GM21367 (cell line): Measurements from ENCODE around the gene ASB16.
A peak's percentile ranks its signal among the peaks of the same experiment; 100 is the strongest.

ENCODE experiments used
- ATAC-seq: cut with Tn5 transposase; IDR thresholded peaks from one replicate; pipeline ENCODE4 v1.9.1; 2021; ENCODE audit not compliant: unreplicated experiment

The ASB16 gene

DNA sequence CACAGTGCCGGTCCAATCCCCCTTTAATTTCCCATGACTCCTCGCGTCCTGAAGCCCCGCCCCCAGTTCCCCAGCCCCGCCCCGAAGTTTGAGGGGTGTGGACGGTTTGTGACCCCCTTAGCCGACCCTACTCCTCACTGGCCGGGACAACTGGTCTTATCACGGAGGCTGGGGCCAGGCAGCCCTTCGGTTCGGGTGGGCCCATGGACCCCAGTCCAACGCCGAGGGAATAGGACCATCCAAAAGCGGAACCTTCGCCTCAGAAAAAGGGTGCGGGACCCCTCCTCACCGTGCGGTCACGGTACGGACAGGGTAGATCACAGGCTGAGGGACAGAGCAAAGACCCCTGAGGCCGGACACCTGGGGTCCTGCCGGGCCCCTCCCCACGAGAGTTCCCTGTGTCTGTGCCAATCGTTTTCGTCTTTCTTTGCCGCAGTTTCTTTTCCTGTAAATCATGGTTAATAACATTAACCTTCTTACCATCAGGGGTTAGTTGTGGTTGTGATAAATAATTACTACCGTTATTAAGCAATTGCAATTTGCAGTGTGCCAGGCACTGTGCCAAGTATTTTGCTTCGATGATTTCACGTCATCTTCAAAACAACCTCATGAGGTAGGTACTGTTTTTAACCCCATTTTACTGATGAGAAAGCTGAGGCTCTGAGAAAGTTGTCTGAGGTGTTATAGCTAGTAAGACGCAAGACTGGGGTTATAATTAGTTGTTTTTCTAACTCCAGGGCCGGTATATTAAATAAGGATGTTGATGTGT lies 16.8 kb downstream of the ASB16 start:
- ATAC-seq = peak; percentile 13

GRCh38 chr17:44188576-44189403 lies 18.3 kb downstream of the ASB16 start:
- no peak for ATAC-seq

GRCh38 chr17:44190481-44190880 lies 20.0 kb downstream of the ASB16 start:
- ATAC-seq = no peak

GRCh38 chr17:44191369-44191768 lies 20.9 kb downstream of the ASB16 start:
- no peak for ATAC-seq

DNA sequence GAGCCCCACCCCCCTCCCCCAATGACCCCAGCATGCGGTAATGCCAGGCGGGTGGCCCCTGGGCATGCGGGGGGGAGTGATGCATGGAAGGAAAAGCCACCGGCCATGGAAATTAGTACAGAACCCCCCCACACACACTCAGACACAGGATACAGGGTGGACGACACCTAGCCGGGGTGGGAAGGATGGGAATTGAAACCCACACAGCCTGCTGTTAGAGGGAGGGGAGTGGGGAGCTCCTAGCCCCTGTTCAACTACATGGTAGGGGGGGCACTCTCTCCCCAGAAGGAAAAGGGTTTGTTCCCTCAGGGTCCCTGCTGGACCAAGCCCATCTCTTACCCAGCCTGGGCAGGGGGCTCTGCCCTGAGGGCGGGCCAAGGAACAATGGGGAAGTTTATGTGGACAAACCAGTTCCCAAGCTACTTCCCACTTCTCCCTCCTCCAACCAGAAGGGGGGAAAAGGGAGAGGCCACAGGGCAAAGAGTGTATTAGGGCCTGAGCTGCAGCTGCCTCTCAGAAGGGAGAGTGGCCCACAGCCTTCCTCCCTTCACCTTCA lies 21.5 kb downstream of the ASB16 start:
- no peak for ATAC-seq

GRCh38 chr17:44192750-44193149 lies 22.2 kb downstream of the ASB16 start:
- ATAC-seq = no peak

GRCh38 chr17:44193326-44194084 lies 23.0 kb downstream of the ASB16 start:
- no peak for ATAC-seq

GRCh38 chr17:44197107-44197506 lies 26.6 kb downstream of the ASB16 start:
- ATAC-seq = no peak

GRCh38 chr17:44197980-44198720 lies 27.6 kb downstream of the ASB16 start:
- no peak for ATAC-seq

GRCh38 chr17:44198721-44199552 lies 28.4 kb downstream of the ASB16 start:
- ATAC-seq = peak; percentile 4

GRCh38 chr17:44199553-44200477 lies 29.3 kb downstream of the ASB16 start, which contains the start of gene ATXN7L3:
Gene ATXN7L3 (minus strand): TSS chr17:44199884. CDS start chr17:44198070, 1,814 bp downstream.
- peak; percentile 49 for ATAC-seq

GRCh38 chr17:44200478-44201155 lies 30.1 kb downstream of the ASB16 start:
- ATAC-seq = no peak

GRCh38 chr17:44202756-44203155 lies 32.3 kb downstream of the ASB16 start:
- ATAC-seq = no peak

DNA sequence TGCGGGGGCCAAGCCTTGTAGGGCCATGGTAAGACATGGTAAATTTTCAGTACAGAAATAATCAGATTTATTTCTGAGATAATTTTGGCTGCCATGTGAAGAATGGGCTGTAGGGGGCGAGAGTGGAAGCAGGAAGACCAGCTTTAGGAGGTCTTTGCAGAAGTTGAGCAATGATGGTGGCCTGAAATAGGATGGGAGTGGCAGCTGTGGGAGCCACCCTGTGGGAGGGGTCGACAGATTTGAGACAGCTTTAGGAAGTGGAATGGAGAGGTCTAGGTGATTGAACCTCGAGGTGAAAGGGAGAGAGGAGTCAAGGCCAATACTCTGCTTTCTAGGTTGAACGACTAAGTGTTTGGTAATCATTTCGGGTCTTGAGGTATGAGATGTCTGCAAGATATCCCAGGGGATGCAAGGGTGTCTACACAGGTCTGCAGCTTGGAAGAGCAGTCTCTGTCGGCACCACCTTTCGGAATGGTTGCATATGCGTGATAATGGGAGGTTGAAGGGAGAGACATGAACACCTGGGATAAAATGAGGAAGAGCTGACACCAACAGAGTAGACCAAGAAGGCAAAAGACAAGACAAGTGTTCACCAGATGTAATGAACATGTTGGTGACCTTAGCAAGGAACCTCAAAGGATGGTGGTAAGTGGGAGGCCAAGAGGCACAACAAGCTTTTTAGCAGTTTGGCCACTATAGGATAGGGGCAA lies 33.4 kb downstream of the ASB16 start:
- ATAC-seq = no peak

DNA sequence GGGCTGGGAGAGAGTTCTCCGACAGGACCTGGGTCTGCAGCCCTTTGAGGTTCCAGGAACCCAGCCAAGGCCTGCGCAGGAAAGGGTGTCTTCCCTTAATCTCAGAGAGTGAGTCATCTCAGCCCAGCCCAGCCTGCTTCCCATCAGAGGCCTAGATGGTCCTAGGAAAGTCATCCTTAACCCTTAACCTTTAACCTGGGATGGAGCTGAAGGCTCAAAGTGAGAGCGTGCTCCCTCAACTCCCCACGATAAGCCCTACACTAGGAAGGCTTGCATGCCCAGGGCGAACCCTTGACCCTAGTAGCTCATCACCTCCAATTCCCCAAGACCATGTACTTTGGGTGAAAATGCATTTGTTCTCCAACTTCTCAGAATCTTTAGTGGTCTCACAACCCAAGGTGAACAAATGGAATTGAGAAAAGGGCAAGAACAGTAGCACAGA lies 34.0 kb downstream of the ASB16 start:
- no peak for ATAC-seq

GRCh38 chr17:44205962-44206824 lies 35.7 kb downstream of the ASB16 start:
- no peak for ATAC-seq
